ENCODE results near the gene MGAT5B.

GRCh38 chr17:76847031-76847430, 21.2 kb upstream of the MGAT5B start:
- TF ChIP-seq CTCF (IDR thresholded peaks at IDR 0.05) (no peak), POLR2A (IDR thresholded peaks at IDR 0.05) (no peak)
